Smooth muscle cell (in vitro differentiated cells): Measurements from ENCODE around the gene MLN. TPM values are rescaled to one million over a fixed set of nuclear protein-coding genes. Genes with fewer than 3 reads are reported as not detected.

Source experiments
- DNase-seq: peaks from one replicate; lab custom pipeline; 2025; ENCODE audit not compliant: unreplicated experiment; lab: John Stamatoyannopoulos, UW
- H2AFZ ChIP-seq: fragments of 200-600 bp; sonication (generic); 2 replicates; pipeline ENCODE4 v1.6.0; 2016; ENCODE audit warnings: antibody characterized with exemption, low read depth, mild to moderate bottlenecking
- H3F3A ChIP-seq: fragments of 200-600 bp; sonication (generic); 2 replicates; pipeline ENCODE4 v1.6.0; 2017; ENCODE audit warnings: antibody characterized with exemption, low read depth
- H3K27ac ChIP-seq: fragments of 200-600 bp; sonication (generic); 2 replicates; pipeline ENCODE4 v1.5.1; 2016; ENCODE audit warnings: low read depth, mild to moderate bottlenecking
- H3K27me3 ChIP-seq: fragments of 200-600 bp; sonication (generic); 2 replicates; pipeline ENCODE4 v1.6.1; 2016; ENCODE audit warnings: low read depth, mild to moderate bottlenecking
- H3K36me3 ChIP-seq: fragments of 200-600 bp; sonication (generic); 2 replicates; pipeline ENCODE4 v1.5.1; 2016; ENCODE audit warnings: low read depth
- H3K4me1 ChIP-seq: fragments of 200-600 bp; sonication (generic); 2 replicates; pipeline ENCODE4 v1.5.1; 2016; ENCODE audit warnings: low read depth
- H3K4me2 ChIP-seq: fragments of 200-600 bp; sonication (generic); 2 replicates; pipeline ENCODE4 v1.6.0; 2016; ENCODE audit warnings: mild to moderate bottlenecking
- H3K4me3 ChIP-seq: fragments of 200-600 bp; sonication (generic); 2 replicates; pipeline ENCODE4 v1.5.1; 2016; ENCODE audit warnings: mild to moderate bottlenecking
- H3K79me2 ChIP-seq: fragments of 200-600 bp; sonication (generic); 2 replicates; pipeline ENCODE4 v1.6.0; 2016; ENCODE audit warnings: low read depth, mild to moderate bottlenecking
- H3K9ac ChIP-seq: fragments of 200-600 bp; sonication (generic); 2 replicates; pipeline ENCODE4 v1.6.0; 2016; ENCODE audit warnings: low read depth
- H3K9me3 ChIP-seq: fragments of 200-600 bp; sonication (generic); replicated peaks from 2 replicates; pipeline ENCODE4 v1.5.1; 2016; ENCODE audit warnings: low read depth
- H4K20me1 ChIP-seq: fragments of 200-600 bp; sonication (generic); 2 replicates; pipeline ENCODE4 v1.6.0; 2016; ENCODE audit warnings: low read depth
- CTCF ChIP-seq: fragments of 200-600 bp; sonication (generic); IDR thresholded peaks from 2 replicates; pipeline ENCODE4 v1.5.1; 2017; ENCODE audit warnings: borderline replicate concordance, mild to moderate bottlenecking, antibody characterized with exemption; ENCODE audit not compliant: insufficient read depth, poor library complexity, severe bottlenecking
- WGBS: methylation state at CpG from one replicate; pipeline ENCODE4 v1.1.7; 2016; ENCODE audit warnings: low lambda C conversion rate; 5-methylcytosine and 5-hydroxymethylcytosine counted together
- polyA plus RNA-seq: library from polyadenylated mRNA; unstranded; fragments of >200 nt; fragmentation: Nextera tagmentation; extraction: Ambion mirVana; gene quantifications from 2 replicates; pipeline ENCODE4 v1.2.1, GENCODE V29; 2016
- total RNA-seq: library from RNA; depleted of rRNA; stranded (reverse); fragments of >200 nt; gene quantifications from 2 replicates; pipeline ENCODE4 v1.2.3, GENCODE V29; 2014

The MLN gene
- total and polyA plus RNA-seq, 2 experiments from 2014 or later: not detected

GRCh38 chr6:33847867-33848266 is 44.1 kb upstream of the MLN start:
- DNase-seq: no peak
- no peaks in the 10 kb centered on the region for H3K4me1 ChIP-seq
- no peaks in the 10 kb centered on the region for H3K27me3 ChIP-seq
- no peak overlapping the region for H3K9ac ChIP-seq
- 94% methylated on average over 1 of the region's 1 CpG for WGBS
- no peak overlapping the region for H3K4me3 ChIP-seq
- no peaks in the 10 kb centered on the region for H4K20me1 ChIP-seq
- TF ChIP-seq CTCF: no peak
- H3K36me3 ChIP-seq: no peaks in the 10 kb centered on the region
- no peak overlapping the region for H3K4me2 ChIP-seq
- no peak overlapping the region for H3K27ac ChIP-seq
- H3K79me2 ChIP-seq: no peaks in the 10 kb centered on the region
- H2AFZ ChIP-seq: no peak overlapping the region
- no peaks in the 10 kb centered on the region for H3F3A ChIP-seq
- H3K9me3 ChIP-seq: no peaks in the 10 kb centered on the region

GRCh38 chr6:33847078-33847477 is 43.3 kb upstream of the MLN start:
- H3K79me2 ChIP-seq: no peaks in the 10 kb centered on the region
- no peak for DNase-seq
- no peaks in the 10 kb centered on the region for H3K36me3 ChIP-seq
- no peak for TF ChIP-seq CTCF
- no peak overlapping the region for H3K9ac ChIP-seq
- H3K27me3 ChIP-seq: no peaks in the 10 kb centered on the region
- no peaks in the 10 kb centered on the region for H3K9me3 ChIP-seq
- H2AFZ ChIP-seq: no peak overlapping the region
- H4K20me1 ChIP-seq: no peaks in the 10 kb centered on the region
- H3K4me2 ChIP-seq: no peak overlapping the region
- H3K27ac ChIP-seq: no peak overlapping the region
- H3F3A ChIP-seq: no peaks in the 10 kb centered on the region
- H3K4me1 ChIP-seq: no peaks in the 10 kb centered on the region
- no peak overlapping the region for H3K4me3 ChIP-seq
- 84% methylated on average over 6 of the region's 6 CpGs for WGBS

DNA sequence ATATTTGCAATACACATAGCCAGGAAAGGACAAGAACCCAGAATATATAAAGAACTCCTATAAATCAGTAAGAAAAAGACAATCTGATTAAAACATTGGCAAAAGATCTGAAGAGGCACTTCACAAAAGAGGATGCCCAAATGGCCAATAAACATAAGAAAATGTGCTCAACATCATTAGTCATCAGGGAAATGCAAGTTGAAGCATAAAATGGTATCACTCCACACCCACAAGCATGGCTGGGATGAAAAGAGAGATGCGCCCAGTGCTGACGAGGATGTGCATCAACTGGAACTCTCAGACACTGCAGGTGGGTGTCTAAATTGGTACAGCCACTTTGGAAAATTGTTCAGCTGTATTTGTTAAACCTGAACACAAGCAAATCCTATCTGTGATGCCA is 42.4 kb upstream of the MLN start:
- H3F3A ChIP-seq: no peaks in the 10 kb centered on the region
- no peak for TF ChIP-seq CTCF
- no peak overlapping the region for H3K27ac ChIP-seq
- no peak overlapping the region for H2AFZ ChIP-seq
- no peak overlapping the region for H3K9ac ChIP-seq
- 59% methylated on average over 2 of the region's 2 CpGs for WGBS
- no peaks in the 10 kb centered on the region for H3K79me2 ChIP-seq
- no peaks in the 10 kb centered on the region for H3K36me3 ChIP-seq
- H3K4me3 ChIP-seq: no peak overlapping the region
- H3K4me1 ChIP-seq: no peaks in the 10 kb centered on the region
- no peaks in the 10 kb centered on the region for H3K27me3 ChIP-seq
- H4K20me1 ChIP-seq: no peaks in the 10 kb centered on the region
- H3K4me2 ChIP-seq: no peak overlapping the region
- no peak for DNase-seq
- H3K9me3 ChIP-seq: no peaks in the 10 kb centered on the region

DNA sequence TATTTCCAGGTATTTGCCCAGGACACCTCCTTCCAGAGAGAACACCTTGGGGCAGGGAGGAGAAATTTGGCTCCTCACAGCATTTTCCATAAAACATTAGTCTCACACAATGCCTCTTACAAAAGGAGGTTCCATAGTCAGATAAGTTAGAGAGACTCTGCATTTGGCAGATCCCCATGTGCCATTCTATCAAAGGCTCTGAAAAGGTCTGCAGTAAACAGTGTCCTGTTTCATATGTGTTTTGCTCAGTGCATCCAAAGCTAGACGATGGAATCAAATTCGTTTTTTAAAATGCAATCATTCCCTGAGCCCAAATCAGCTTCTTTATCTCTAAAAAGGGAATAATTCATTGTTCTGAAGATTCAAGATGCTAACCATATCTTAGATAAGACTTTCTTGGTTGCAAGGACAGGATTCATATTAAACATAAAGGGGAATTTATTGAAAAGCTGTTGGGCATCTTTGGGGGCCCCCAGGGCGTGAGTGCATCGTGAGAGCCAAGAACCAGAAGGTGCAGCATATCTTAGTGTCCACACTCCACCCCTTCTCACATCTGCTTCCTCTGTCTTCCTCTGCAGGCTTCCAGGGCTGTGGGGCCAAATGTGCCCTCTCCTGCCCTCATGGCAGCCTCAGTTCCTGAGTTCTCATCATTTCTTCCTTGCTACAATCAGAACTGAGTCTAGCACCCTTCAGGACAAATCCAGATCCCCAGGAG is 41.4 kb upstream of the MLN start:
- no peak overlapping the region for H2AFZ ChIP-seq
- WGBS: 88% methylated on average over 4 of the region's 4 CpGs
- no peak for DNase-seq

More for the DNA sequence above, 41.4 kb upstream of the MLN start:
- H4K20me1 ChIP-seq: no peaks in the 10 kb centered on the region
- no peaks in the 10 kb centered on the region for H3K27me3 ChIP-seq
- no peaks in the 10 kb centered on the region for H3K9me3 ChIP-seq
- H3F3A ChIP-seq: no peaks in the 10 kb centered on the region
- no peak overlapping the region for H3K27ac ChIP-seq
- no peak for TF ChIP-seq CTCF
- no peaks in the 10 kb centered on the region for H3K36me3 ChIP-seq
- H3K79me2 ChIP-seq: no peaks in the 10 kb centered on the region
- H3K4me2 ChIP-seq: no peak overlapping the region
- H3K9ac ChIP-seq: no peak overlapping the region
- H3K4me3 ChIP-seq: no peak overlapping the region
- H3K4me1 ChIP-seq: no peaks in the 10 kb centered on the region
